SK-N-SH (cell line): ENCODE data around the gene GAS2L1. TPM values are rescaled to one million over a fixed set of nuclear protein-coding genes. Genes with fewer than 3 reads are reported as not detected.
"Not testable (repeated sequence)": the region's sequence is repeated elsewhere in the genome, so short reads cannot be mapped to it uniquely, and the experiment has no call there.

ENCODE experiments used
- CTCF ChIA-PET: fragments of 300-600, 350-600 bp; formaldehyde crosslinking; extraction: SDS; loops from one replicate; lab custom pipeline; 2021; lab: Yijun Ruan, JAX
- POLR2A ChIA-PET: fragments of 350-600 bp; sonication (Branson Sonifier 250); formaldehyde crosslinking; extraction: SDS; loops from one replicate; lab custom pipeline; 2020; ENCODE audit warnings: antibody characterized with exemption, inconsistent platforms; lab: Yijun Ruan, JAX
- DNase-seq: peaks from one replicate; pipeline ENCODE4 v3.0.0; 2012
- H2AFZ ChIP-seq: fragments of 200-600 bp; sonication (generic); 2 replicates; pipeline ENCODE4 v1.8.1; 2016; ENCODE audit warnings: antibody characterized with exemption, mild to moderate bottlenecking, low read depth
- H3F3A ChIP-seq: fragments of 200-600 bp; sonication (generic); replicated peaks from 2 replicates; pipeline ENCODE3; 2016; ENCODE audit warnings: antibody characterized with exemption, mild to moderate bottlenecking; ENCODE audit not compliant: insufficient read depth
- H3K27ac ChIP-seq, 2 experiments: fragments of 200-500 bp in 1 of 2; fragments of 200-600 bp in 1 of 2; sonication (Bioruptor generic) in 1 of 2; sonication (generic), shearing (Covaris generic) in 1 of 2; 2 replicates each; pipeline versions ENCODE4 v1.5.1 to v1.6.1; 2014 to 2016; ENCODE audit warnings: low read depth in 2 of 2, inconsistent platforms in 1 of 2, low read length in 1 of 2, mild to moderate bottlenecking in 1 of 2, mixed read lengths in 1 of 2
- H3K27me3 ChIP-seq: fragments of 200-600 bp; sonication (generic), shearing (Covaris generic); 2 replicates; pipeline ENCODE4 v1.6.1; 2016; ENCODE audit warnings: mixed run types; ENCODE audit not compliant: insufficient read depth
- H3K36me3 ChIP-seq, 2 experiments: fragments of 200-500 bp in 1 of 2; fragments of 200-600 bp in 1 of 2; sonication (Bioruptor generic) in 1 of 2; sonication (generic) in 1 of 2; replicated peaks in 1 of 2; 2 replicates each; pipeline versions ENCODE3 to v1.5.1; 2014 to 2016; ENCODE audit warnings: low read length in 1 of 2, mild to moderate bottlenecking in 1 of 2; ENCODE audit not compliant: insufficient read depth in 2 of 2, control insufficient read depth in 1 of 2
- H3K4me1 ChIP-seq, 2 experiments: fragments of 200-500 bp in 1 of 2; fragments of 200-600 bp in 1 of 2; sonication (Bioruptor generic) in 1 of 2; sonication (generic), shearing (Covaris generic) in 1 of 2; 2 replicates each; pipeline versions ENCODE4 v1.5.1 to v1.6.1; 2014 to 2016; ENCODE audit warnings: low read depth in 1 of 2, low read length in 1 of 2, mixed run types in 1 of 2; ENCODE audit not compliant: insufficient read depth in 2 of 2, control insufficient read depth in 1 of 2
- H3K4me2 ChIP-seq: fragments of 200-600 bp; sonication (generic), shearing (Covaris generic); 2 replicates; pipeline ENCODE4 v1.6.1; 2017; ENCODE audit warnings: mixed run types
- H3K4me3 ChIP-seq, 2 experiments: fragments of 200-500 bp in 1 of 2; fragments of 200-600 bp in 1 of 2; sonication (Bioruptor generic) in 1 of 2; sonication (generic), shearing (Covaris generic) in 1 of 2; 2 replicates each; pipeline versions ENCODE4 v1.5.1 to v1.8.1; 2014 to 2016; ENCODE audit warnings: low read depth in 2 of 2, inconsistent platforms in 1 of 2, low read length in 1 of 2, mild to moderate bottlenecking in 1 of 2, mixed read lengths in 1 of 2, moderate library complexity in 1 of 2
- H3K79me2 ChIP-seq: fragments of 200-600 bp; sonication (generic); 2 replicates; pipeline ENCODE4 v1.8.1; 2017; ENCODE audit warnings: mild to moderate bottlenecking; ENCODE audit not compliant: insufficient read depth
- H3K9ac ChIP-seq: fragments of 200-600 bp; sonication (generic); 2 replicates; pipeline ENCODE4 v1.6.1; 2017; ENCODE audit warnings: mixed run types
- H3K9me2 ChIP-seq: fragments of 200-600 bp; sonication (generic); 2 replicates; pipeline ENCODE4 v1.6.1; 2017; ENCODE audit warnings: mixed run types
- H3K9me3 ChIP-seq: fragments of 200-600 bp; sonication (generic); 2 replicates; pipeline ENCODE4 v1.6.1; 2017; ENCODE audit warnings: mixed run types, mild to moderate bottlenecking, moderate library complexity
- H4K20me1 ChIP-seq: fragments of 200-600 bp; sonication (generic); 2 replicates; pipeline ENCODE4 v1.6.1; 2017; ENCODE audit warnings: mild to moderate bottlenecking, mixed run types; ENCODE audit not compliant: insufficient read depth
- CHD2 ChIP-seq: fragments of 150-350 bp; IDR thresholded peaks from 2 replicates; pipeline ENCODE4 v1.6.1; 2018; ENCODE audit warnings: low read length; ENCODE audit not compliant: partially characterized antibody
- ELF1 ChIP-seq: IDR thresholded peaks from 2 replicates; pipeline ENCODE4 v1.4.0; 2012
- FOSL2 ChIP-seq: IDR thresholded peaks from 2 replicates; pipeline ENCODE4 v1.4.0; 2012; ENCODE audit warnings: low read depth, mild to moderate bottlenecking, moderate library complexity, borderline replicate concordance
- FOXJ3 ChIP-seq: sonication (generic); formaldehyde crosslinking; IDR thresholded peaks from 2 replicates; pipeline ENCODE4 v1.5.1; 2020; ENCODE audit warnings: mild to moderate bottlenecking, missing genetic modification reagents
- GATA2 ChIP-seq: sonication (generic); formaldehyde crosslinking; IDR thresholded peaks from 2 replicates; pipeline ENCODE4 v1.5.0; 2020; ENCODE audit warnings: mild to moderate bottlenecking, missing genetic modification reagents
- MEF2A ChIP-seq: IDR thresholded peaks from 2 replicates; pipeline ENCODE4 v1.4.0; 2012; ENCODE audit warnings: low read depth, borderline replicate concordance
- MXI1 ChIP-seq: IDR thresholded peaks from 2 replicates; pipeline ENCODE4 v1.6.1; 2012; ENCODE audit warnings: mild to moderate bottlenecking, low read depth, low read length, improper control_type of control experiment
- NRF1 ChIP-seq: IDR thresholded peaks from 2 replicates; pipeline ENCODE4 v1.6.1; 2012; ENCODE audit warnings: low read depth, mild to moderate bottlenecking, low read length
- POLR2AphosphoS5 ChIP-seq: IDR thresholded peaks from 2 replicates; pipeline ENCODE4 v1.6.1; 2012; ENCODE audit warnings: low read depth, low read length
- RFX5 ChIP-seq: IDR thresholded peaks from 2 replicates; pipeline ENCODE4 v1.6.1; 2012; ENCODE audit warnings: mild to moderate bottlenecking, improper control_type of control experiment, low read length
- SMC3 ChIP-seq: IDR thresholded peaks from 2 replicates; pipeline ENCODE4 v1.6.1; 2012; ENCODE audit warnings: low read depth, low read length, improper control_type of control experiment
- TAF1 ChIP-seq: IDR thresholded peaks from 2 replicates; pipeline ENCODE4 v1.6.1; 2012; ENCODE audit warnings: low read depth, mild to moderate bottlenecking, low read length, moderate library complexity, borderline replicate concordance
- TCF12 ChIP-seq: IDR thresholded peaks from 2 replicates; pipeline ENCODE4 v1.4.0; 2012
- YY1 ChIP-seq: IDR thresholded peaks from 2 replicates; pipeline ENCODE4 v1.4.0; 2012; ENCODE audit warnings: low read depth, mild to moderate bottlenecking
- WGBS: methylation state at CpG from one replicate; pipeline ENCODE4 v1.1.6; 2017; ENCODE audit warnings: low lambda C conversion rate; 5-methylcytosine and 5-hydroxymethylcytosine counted together
- polyA plus RNA-seq, 3 experiments: library from polyadenylated mRNA; depleted of rRNA; stranded (reverse); fragments of >200 nt; gene quantifications; 2 replicates each; pipeline ENCODE4 v1.2.3, GENCODE V29; 2012
- TF ChIP-seq, protein P1 (sequence below): IDR thresholded peaks from 2 replicates; pipeline ENCODE4 v1.6.1; 2012; ENCODE audit warnings: mild to moderate bottlenecking, low read depth, low read length, moderate library complexity
- TF ChIP-seq, protein P2 (sequence below): IDR thresholded peaks from 2 replicates; pipeline ENCODE4 v1.4.0; 2012; ENCODE audit warnings: low read depth
- TF ChIP-seq, protein P3 (sequence below): IDR thresholded peaks from 2 replicates; pipeline ENCODE4; 2012
- TF ChIP-seq, protein P4 (sequence below): fragments of 150-350 bp; IDR thresholded peaks from 2 replicates; pipeline ENCODE4 v1.6.1; 2016; ENCODE audit warnings: mild to moderate bottlenecking, low read depth, low read length

Gene GAS2L1
- polyA plus RNA-seq, 1 of the 3 experiments (the other 2 are of a cell fraction): 21.8 TPM

DNA sequence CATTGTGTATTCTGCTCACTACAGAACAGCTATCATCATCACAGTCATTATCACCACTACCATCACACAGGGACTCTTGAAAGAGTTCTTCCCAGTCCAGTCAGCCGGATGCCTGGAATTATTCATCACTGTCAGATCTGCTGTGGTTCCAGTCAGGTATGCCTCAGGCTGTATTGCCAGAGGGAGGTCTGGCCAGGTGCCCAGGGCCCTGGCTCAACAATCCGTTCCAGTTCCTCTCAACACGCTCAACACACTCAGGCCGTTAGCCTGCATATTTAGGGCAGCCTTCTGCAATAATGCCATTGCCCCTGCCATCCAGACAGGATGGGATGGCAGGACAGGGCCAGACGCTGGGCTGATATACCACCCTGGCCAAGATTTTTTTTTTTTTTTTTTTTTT lies 37.7 kb downstream of the GAS2L1 start (continued):
- TF ChIP-seq, protein P1, sequence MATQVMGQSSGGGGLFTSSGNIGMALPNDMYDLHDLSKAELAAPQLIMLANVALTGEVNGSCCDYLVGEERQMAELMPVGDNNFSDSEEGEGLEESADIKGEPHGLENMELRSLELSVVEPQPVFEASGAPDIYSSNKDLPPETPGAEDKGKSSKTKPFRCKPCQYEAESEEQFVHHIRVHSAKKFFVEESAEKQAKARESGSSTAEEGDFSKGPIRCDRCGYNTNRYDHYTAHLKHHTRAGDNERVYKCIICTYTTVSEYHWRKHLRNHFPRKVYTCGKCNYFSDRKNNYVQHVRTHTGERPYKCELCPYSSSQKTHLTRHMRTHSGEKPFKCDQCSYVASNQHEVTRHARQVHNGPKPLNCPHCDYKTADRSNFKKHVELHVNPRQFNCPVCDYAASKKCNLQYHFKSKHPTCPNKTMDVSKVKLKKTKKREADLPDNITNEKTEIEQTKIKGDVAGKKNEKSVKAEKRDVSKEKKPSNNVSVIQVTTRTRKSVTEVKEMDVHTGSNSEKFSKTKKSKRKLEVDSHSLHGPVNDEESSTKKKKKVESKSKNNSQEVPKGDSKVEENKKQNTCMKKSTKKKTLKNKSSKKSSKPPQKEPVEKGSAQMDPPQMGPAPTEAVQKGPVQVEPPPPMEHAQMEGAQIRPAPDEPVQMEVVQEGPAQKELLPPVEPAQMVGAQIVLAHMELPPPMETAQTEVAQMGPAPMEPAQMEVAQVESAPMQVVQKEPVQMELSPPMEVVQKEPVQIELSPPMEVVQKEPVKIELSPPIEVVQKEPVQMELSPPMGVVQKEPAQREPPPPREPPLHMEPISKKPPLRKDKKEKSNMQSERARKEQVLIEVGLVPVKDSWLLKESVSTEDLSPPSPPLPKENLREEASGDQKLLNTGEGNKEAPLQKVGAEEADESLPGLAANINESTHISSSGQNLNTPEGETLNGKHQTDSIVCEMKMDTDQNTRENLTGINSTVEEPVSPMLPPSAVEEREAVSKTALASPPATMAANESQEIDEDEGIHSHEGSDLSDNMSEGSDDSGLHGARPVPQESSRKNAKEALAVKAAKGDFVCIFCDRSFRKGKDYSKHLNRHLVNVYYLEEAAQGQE: no peak
- TF ChIP-seq MEF2A (no peak), CHD2 (peak; percentile 62), SMC3 (no peak), FOSL2 (peak; percentile 74), ELF1 (no peak), TAF1 (no peak), YY1 (no peak)
- TF ChIP-seq, protein P2, sequence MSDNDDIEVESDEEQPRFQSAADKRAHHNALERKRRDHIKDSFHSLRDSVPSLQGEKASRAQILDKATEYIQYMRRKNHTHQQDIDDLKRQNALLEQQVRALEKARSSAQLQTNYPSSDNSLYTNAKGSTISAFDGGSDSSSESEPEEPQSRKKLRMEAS: peak; percentile 76

DNA sequence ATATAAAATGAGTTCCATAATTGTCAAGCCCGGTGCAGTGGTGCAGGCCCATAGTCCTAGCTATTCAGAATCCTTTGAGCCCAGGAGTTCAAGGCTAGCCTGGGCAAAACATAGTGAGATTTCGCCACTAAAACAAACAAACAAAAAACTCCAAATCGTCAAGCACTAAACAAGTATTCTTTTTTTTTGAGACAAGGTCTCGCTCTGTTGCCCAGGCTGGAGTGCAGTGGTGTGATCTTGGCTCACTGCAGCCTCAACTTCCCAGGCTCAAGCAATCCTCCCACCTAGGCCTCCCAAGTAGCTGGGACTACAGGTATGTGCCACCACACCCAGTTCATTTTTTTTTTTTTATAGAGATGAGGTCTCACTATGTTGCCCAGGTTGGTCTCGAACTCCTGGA lies 38.4 kb downstream of the GAS2L1 start:
- CTCF ChIA-PET: interaction anchor here (0.7 to 1.5 kb wide), 2 partner anchors 75 to 140 kb away, joined by 3 read pairs; no protein-coding TSS in a partner anchor
- POLR2A ChIA-PET: not testable (repeated sequence)

DNA sequence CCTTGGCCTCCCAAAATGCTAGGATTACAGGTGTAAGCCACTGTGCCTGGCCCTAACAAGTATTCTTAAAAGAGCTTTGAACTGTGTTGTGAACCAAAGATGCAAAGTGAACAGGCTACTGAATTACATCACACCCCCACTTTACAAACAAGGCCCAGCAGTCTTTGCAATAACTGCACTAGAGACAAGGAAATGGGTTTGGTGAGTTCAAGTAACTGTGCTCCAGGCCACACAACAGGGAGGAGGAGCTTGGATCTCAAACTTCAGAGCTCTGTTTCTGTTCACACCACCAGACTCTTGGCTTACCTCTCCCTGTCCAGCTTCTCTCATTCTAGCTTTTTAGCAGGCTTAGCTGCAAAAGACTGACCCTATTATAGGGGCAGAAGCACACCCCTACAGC lies 39.5 kb downstream of the GAS2L1 start:
- Histone ChIP-seq H3K4me2 (no peak overlapping the region), H3K9me2 (no peaks in the 10 kb centered on the region), H4K20me1 (no peaks in the 10 kb centered on the region), H3K36me3 (peaks cover 20 to 63% of the 10 kb centered on the region in 2 experiments), H3F3A (peaks cover 26% of the 10 kb centered on the region), H3K4me3 (no peak overlapping the region), H3K4me1 (peaks cover 20 to 56% of the 10 kb centered on the region in 2 experiments), H2AFZ (no peak overlapping the region), H3K79me2 (no peaks in the 10 kb centered on the region), H3K27ac (peak overlapping the region in 1 of 2 experiments; percentile 66; a peak in 2 of 4 replicates), H3K9ac (no peak overlapping the region), H3K9me3 (no peaks in the 10 kb centered on the region), H3K27me3 (no peaks in the 10 kb centered on the region)
- DNase-seq: no peak
- POLR2A ChIA-PET: no interaction called here
- TF ChIP-seq, protein P3, sequence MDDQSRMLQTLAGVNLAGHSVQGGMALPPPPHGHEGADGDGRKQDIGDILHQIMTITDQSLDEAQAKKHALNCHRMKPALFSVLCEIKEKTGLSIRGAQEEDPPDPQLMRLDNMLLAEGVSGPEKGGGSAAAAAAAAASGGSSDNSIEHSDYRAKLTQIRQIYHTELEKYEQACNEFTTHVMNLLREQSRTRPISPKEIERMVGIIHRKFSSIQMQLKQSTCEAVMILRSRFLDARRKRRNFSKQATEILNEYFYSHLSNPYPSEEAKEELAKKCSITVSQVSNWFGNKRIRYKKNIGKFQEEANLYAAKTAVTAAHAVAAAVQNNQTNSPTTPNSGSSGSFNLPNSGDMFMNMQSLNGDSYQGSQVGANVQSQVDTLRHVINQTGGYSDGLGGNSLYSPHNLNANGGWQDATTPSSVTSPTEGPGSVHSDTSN: no peak
- TF ChIP-seq TAF1: no peak
- no peak for TF ChIP-seq RFX5
- TF ChIP-seq NRF1: no peak
- TF ChIP-seq FOXJ3 (CRISPR knock-in tag): no peak
- TF ChIP-seq GATA2 (CRISPR knock-in tag): no peak
- TF ChIP-seq TCF12: no peak
- no peak for TF ChIP-seq POLR2AphosphoS5
- no peak for TF ChIP-seq MXI1
- TF ChIP-seq CHD2: no peak
- TF ChIP-seq, protein P4, sequence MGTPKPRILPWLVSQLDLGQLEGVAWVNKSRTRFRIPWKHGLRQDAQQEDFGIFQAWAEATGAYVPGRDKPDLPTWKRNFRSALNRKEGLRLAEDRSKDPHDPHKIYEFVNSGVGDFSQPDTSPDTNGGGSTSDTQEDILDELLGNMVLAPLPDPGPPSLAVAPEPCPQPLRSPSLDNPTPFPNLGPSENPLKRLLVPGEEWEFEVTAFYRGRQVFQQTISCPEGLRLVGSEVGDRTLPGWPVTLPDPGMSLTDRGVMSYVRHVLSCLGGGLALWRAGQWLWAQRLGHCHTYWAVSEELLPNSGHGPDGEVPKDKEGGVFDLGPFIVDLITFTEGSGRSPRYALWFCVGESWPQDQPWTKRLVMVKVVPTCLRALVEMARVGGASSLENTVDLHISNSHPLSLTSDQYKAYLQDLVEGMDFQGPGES: no peak
- TF ChIP-seq SMC3: no peak
- CTCF ChIA-PET: interaction anchor here (1.5 to 2.2 kb wide), 3 partner anchors 14 to 76 kb away, joined by 3 to 11 read pairs (median 9); partner anchors contain the start of gene GAS2L1

More for the DNA sequence above, 38.4 kb downstream of the GAS2L1 start:
- not testable (repeated sequence) for H3K4me3 ChIP-seq, H2AFZ ChIP-seq, H3K27me3 ChIP-seq, H3K9me3 ChIP-seq, H3K9ac ChIP-seq, H4K20me1 ChIP-seq, DNase-seq, H3K9me2 ChIP-seq, H3K79me2 ChIP-seq
- 77% methylated on average over 5 of the region's 5 CpGs for WGBS
- peak overlapping the region; percentile 56; the same call in 1 of the 2 replicates for H3K4me2 ChIP-seq
- peak overlapping the region; percentile 89 to 95 for H3K27ac ChIP-seq
- H3K4me1 ChIP-seq: peaks cover 20 to 56% of the 10 kb centered on the region in 2 experiments
- H3K36me3 ChIP-seq: peaks cover 23 to 61% of the 10 kb centered on the region in 2 experiments
- H3F3A ChIP-seq: peaks cover 26% of the 10 kb centered on the region
